HG02884 (cell line): Measurements from ENCODE around the gene ANXA2.
"Not testable (repeated sequence)": the region's sequence is repeated elsewhere in the genome, so short reads cannot be mapped to it uniquely, and the experiment has no call there.

Experiments used
- ATAC-seq: cut with Tn5 transposase; IDR thresholded peaks from one replicate; pipeline ENCODE4 v1.9.1; 2021; ENCODE audit warnings: mild to moderate bottlenecking, moderate library complexity; ENCODE audit not compliant: unreplicated experiment

ANXA2 gene

GRCh38 chr15:60346077-60346476 lies 51.7 kb downstream of the ANXA2 start:
- no peak for ATAC-seq

DNA sequence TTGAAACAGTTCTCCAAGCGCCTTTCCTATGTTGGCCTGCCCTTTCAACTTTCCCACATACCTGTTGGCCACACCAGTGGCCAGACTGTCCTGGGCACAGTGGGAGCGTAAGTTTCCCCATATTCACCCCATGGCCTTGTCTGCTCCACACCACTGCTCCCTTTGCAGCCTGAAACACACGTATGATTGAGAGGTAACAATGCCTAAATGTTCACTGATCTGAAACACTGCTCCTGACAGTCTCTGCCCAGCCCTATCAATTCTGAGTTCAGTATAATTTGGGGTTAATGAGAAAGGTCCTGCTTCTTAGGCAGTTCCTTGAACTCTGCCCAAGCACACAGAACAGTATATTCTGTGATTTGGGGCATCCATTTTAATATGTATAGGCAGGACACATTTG lies 52.2 kb downstream of the ANXA2 start:
- no peak for ATAC-seq

- no peak for ATAC-seq
Measured at GRCh38 chr15:60344987-60345386, 52.8 kb downstream of the ANXA2 start.

DNA sequence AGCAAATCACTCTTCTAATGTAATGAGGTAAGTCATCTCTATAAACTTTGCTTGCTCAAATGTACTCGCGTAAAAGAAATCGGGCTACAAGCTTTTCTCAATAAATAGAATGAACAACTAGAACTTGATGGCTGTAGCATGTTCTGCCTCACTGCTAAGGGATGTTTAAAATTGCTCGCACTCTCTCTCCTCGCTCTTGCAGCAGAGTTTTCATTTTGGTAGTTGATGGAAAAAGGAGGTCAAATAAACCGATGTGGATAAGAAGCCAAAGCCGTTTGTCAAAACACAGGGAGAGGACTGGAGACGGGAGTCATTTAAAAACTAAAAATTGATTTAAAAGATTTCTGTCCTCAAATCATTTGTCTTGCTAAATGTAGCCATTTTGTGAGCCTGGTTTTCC lies 53.3 kb downstream of the ANXA2 start:
- no peak for ATAC-seq

DNA sequence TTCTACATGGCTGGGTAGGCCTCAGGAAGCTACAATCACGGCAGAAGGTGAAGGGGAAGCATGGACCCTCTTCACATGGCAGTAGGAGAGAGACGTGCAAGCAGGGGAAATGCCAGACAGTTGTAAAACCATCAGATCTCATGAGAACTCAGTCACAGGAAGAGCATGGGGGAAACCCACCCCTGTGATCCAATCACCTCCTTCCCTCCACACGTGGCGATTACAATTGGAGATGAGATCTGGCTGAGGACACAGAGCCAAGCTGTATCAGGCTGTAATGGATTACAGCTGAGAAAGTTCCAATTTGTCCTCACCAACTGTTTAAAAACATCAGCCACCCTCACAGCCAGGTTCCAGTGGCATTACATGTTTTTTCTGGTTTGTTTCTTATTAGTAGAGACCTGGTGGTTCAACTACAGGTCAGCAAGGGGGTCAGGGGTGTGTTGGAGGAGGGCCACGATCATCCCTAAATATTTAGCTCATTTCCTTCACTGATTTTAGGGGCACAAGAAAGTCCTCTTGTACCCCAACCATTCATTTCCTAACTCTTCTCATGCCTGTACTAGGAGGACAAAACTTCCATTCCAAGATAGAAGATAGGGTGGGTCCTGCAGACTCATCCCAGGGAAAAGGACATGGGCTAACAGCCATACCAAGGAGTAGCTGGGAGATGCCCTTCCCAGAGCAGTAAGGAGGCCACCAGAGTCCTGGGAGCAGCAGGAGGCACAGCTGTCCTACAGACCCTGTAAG lies 54.4 kb downstream of the ANXA2 start:
- ATAC-seq: no peak

DNA sequence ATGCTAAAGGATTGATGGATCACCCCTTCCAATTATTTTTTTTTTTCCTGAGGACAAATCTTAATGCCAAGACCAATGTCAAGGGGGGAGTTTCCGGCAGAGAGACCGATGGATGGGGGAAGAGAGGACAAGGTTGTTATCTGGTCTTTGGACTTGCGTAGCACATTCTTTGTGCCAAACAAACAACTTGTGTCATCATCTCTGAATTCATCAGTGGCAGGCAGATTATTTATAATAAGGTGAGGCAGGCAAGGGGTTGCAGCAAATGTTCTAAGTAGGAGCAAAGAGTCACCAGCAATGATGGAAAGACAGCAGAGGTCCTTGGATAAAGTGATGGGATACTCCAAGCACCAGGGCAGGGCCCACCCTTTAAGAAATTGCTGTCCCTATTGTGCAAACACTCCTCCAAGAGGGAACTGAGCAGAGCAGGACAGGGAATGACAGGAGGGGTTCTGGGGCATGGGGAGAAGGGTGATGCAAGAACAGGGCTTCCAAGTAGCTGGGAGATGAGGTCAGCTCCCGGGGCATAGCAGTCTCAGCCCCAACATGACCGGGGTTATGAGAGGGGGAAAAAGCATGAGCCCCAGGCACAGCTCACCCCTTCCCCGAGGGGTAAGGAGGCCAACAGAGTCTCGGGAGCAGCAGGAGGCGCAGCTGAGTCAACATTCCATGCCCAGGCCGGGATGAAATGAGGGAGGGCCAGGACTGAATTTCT lies 57.4 kb downstream of the ANXA2 start:
- ATAC-seq: no peak

DNA sequence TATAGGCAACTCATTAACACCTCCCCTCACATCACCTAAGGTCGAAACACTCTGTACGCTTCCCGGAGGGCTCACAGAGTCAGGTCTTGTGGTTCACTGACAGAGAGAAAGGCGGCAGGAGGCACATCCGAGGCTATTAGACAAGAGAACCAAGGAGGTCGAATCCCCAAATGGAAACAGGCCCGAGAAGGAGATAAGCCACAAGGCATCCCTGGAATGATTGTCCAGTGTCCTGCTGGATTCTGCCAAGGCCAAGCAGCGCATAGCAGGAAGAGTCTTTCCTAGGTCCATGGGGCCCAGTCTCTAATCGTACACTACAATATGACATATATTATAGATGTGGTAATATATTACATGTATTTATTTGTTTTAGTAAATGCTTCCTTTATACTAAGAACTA lies 58.5 kb downstream of the ANXA2 start:
- ATAC-seq: no peak

DNA sequence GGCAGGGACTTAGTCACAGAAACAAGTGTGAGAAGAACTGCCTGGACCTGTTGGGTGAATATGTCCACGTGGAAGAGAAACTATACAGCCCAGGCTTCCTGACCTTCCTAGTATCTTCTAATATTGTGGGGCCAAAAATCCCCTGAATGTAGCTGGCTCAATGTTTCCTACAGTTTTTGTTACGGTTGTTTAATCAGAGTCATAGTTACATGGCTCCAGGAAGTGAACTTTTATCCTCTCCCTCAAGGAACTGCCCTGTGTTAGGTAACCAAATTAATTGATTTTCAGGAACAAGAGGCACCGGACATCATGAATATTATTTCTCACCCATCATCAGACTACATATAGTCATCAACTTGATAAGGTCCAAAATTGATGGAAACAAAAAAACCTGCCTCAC lies 59.0 kb downstream of the ANXA2 start:
- ATAC-seq: no peak

DNA sequence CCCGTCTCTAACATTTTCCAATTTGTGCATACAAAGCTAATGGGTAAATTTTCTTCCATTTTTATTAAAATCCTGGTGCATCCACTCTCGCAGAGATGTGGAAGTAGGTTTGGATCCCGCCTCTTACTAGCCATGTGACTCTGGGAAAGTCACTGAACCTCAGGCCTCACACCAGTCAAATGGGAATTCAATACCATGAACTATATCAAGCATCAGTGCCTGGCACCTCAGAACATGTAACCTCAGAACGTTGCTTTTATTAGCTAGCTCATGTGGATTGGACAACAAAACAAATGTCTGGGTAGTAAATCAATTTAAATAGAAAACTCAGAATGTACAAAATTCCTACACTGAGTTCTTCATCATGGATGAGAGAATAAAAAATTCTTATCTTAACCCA lies 60.7 kb downstream of the ANXA2 start:
- no peak for ATAC-seq

DNA sequence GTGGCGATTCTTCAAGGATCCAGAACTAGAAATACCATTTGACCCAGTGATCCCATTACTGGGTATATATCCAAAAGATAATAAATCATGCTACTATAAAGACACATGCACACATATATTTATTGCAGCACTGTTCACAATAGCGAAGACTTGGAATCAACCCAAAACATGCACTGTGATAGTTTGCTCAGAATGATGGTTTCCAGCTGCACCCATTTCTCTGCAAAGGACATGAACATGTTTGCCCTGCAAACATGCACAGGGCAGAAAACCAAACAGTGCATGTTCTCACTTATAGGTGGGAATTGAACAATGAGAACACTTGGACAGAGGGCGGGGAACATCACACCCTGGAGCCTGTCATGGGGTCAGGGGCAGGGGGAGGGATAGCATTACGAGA lies 62.5 kb downstream of the ANXA2 start:
- ATAC-seq: not testable (repeated sequence)

DNA sequence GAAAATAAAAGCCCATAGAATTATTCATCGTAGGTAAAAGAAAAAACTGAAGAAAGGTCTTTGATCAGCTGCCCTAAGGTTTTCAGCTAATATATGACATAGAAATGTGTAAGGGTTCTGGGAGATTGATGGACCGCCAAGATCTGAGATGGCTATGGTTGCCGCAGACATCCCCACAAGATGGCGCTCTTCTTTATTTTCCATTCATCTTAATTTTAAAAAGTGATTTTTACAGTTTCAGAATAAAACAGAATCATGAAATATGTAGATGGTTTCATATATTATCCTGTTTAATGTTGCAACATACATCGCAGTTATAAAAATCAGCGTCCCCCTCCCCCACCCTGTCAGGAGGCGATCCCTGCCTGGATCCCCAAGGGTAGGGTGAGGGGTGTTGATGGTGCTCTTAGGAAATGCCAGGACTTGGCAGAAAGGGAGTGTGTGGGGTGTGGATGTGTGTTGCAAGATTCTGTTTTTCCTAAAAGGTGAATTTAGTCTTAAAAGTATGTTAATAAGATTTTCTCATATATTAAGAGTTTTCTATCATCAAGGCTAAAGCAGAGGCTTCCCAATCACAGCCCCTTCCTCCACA lies 68.8 kb downstream of the ANXA2 start:
- no peak for ATAC-seq

GRCh38 chr15:60326824-60327654 lies 70.7 kb downstream of the ANXA2 start:
- ATAC-seq: no peak

DNA sequence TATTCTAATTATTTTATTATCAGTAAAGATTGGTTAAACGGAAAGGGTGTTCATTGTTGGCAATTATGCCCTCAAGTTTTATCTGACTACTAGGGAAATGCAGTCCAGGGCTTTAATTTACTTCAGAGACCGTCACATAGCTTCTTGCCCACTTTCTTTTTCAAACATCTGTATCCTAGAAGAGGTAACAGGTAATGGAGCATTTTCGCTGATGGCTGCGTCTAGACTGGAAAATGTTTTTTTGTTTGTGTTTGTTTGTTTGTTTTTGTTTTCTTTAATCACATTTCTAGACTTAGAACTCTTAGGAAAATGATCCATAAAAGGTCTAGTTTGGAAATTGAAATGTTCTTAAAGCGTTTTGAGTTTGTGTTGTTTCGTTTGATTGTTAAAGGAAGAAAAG lies 71.4 kb downstream of the ANXA2 start:
- ATAC-seq: no peak

- no peak for ATAC-seq
Measured at GRCh38 chr15:60325905-60326304, 71.9 kb downstream of the ANXA2 start.

GRCh38 chr15:60324706-60325438 lies 72.9 kb downstream of the ANXA2 start:
- no peak for ATAC-seq

DNA sequence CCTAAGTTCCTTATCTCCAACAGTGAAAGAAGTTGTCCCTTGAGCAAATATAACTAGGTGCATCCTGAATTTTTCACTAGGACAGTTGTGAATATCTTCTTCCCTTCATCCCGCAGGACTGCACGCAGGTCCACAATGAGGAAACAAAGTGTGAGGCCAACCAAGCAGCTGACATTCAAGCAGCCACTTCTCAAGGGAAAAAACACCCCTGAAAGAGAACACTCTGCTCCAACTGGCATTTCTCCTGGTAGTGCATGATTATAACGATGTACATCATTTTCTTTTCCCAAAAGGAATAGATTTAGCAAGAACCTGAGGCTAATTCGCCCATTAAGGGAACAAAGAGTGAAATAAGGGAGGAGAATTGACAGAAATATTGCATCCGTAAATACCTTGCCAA lies 74.5 kb downstream of the ANXA2 start:
- no peak for ATAC-seq

DNA sequence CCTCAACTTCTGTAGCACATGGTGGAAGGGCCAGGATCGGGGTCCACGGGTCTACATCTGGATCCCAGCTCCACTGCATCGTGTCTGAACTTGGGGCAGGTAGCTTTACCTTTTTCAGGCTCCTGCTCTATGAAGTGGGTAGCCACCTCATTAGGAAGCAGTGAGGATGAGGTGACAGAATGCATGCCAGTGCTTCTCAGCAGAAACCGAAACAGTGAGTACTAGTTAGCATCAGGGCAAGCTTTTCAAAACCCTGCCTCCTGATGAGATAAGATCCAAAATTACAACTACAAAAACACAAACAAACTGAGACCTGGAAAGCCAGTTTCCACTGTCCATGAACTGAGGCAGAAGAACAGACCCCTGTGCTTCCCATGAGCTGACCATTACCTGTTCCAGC lies 77.4 kb downstream of the ANXA2 start:
- no peak for ATAC-seq

DNA sequence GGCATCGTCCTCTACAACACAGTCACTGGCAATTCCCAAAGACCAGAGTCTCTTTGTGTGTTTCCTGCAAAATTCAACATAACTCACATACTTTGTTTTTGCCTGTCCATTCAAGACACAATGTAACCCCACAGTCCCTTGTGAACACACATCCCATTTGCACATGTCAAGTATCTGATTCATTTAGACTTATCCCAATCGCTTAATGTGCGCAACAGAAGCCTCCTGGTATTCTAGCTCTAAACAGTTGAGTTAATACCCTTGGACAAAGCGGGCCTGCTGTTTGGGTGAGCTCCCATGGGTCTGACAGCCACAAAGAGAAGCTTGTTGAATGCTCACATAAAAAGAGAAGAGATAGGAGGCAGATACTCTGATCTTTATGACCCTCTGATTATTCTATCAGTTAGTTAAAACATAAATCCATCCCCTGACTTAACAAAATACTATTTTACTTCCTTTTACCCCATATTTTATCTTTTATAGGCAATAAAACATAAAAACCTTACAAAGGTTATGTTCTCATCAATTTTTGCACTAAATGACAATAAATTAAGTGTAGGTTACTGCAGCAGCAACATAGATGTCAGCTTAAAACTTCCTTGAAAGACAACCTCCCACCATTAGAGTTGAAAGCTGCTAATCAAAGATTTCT lies 79.4 kb downstream of the ANXA2 start:
- no peak for ATAC-seq

- ATAC-seq: no peak
Measured at GRCh38 chr15:60316961-60317360, 80.8 kb downstream of the ANXA2 start.

DNA sequence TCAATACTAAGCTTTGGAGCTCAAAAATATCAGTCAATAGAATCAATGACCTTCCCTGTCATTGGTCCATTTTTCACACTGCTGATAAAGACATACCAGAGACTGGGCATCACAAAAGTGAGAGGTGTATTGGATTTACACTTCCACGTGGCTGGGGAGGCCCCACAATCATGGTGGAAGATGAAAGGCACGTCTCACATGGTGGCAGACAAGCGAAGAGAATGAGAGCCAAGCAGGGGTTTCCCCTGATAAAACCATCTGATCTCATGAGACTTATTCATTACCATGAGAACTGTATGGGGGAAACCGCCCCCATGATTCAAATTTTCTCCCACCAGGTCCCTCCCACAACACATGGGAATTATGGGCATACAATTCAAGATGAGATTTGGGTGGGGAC lies 81.9 kb downstream of the ANXA2 start:
- ATAC-seq: no peak
